GM21423 (cell line): Measurements from ENCODE around the gene ASB10.

ENCODE experiments used
- ATAC-seq: cut with Tn5 transposase; IDR thresholded peaks from one replicate; pipeline ENCODE4 v1.9.1; 2021; ENCODE audit warnings: mild to moderate bottlenecking, moderate library complexity; ENCODE audit not compliant: unreplicated experiment

ASB10 gene

DNA sequence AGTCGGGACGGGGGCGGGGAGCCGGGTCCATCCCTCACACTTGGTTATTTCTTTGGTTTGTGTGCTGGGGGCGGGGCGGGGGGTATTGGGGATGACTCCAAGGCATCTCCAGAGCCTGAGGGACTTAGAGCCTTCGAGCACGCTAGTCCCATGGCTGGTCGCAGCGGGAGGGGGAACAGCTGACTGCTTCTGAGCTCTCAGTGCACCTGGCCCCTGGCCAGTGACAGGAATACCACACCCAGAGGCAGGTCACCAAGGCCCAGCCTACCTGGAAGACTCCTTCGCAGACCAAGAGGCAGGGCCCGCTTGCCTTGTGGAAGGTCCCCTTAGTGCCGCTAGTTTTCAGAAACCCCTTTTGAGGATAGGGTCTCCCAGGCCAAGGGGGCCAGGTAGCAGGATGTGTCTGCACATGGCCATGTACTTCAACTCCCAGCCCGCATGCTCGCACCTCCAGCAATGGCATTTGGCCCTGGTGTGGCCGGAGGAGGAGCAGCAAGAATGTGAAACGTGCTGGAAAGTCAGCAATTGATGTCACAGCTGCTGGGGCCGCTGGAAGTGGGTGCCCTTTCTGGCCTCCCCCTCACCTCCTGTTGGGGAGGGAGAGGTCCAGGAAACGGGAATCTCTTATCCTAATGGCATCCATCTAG is 60.4 kb downstream of the ASB10 start:
- ATAC-seq, result no peak

DNA sequence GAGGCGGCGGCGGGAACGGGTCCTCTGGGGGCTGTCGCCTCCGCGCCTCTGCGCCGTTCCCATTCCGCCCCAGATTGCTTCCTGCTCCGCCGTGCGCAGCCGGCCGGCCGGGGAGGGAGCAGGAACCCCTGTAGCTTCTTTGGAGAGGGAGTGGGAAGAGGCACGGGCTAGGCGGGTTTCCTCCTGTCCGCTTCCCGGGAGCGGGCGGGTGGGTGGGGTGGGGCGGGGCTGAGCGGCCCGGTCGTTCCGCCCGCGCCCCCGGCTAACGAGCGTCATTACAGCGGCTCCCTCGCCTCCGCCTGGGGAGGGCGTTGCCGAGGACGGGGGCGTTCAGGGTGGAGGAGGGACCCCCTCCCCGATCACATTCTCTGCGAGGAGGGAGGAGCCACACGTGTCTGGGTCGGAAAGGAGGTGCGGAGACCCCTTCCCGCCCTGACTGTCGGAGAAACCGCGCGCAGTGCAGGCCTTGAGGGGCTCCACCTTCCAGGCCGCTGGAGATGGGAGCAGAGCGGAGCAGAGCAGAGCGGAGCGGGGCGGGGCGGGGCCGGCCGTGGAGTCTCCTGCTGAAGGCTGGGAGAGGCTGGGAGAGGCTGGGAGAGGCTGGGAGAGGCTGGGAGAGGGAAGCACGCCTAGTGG is 61.1 kb downstream of the ASB10 start:
- no peak for ATAC-seq
